DMS 273 treated with DMSO at 0.1 percent for 48 hours (cell line): Measurements from ENCODE around the gene STON2.

Experiments
- DNase-seq: peaks from one replicate; lab custom pipeline; 2025; lab: John Stamatoyannopoulos, UW

Gene STON2

DNA sequence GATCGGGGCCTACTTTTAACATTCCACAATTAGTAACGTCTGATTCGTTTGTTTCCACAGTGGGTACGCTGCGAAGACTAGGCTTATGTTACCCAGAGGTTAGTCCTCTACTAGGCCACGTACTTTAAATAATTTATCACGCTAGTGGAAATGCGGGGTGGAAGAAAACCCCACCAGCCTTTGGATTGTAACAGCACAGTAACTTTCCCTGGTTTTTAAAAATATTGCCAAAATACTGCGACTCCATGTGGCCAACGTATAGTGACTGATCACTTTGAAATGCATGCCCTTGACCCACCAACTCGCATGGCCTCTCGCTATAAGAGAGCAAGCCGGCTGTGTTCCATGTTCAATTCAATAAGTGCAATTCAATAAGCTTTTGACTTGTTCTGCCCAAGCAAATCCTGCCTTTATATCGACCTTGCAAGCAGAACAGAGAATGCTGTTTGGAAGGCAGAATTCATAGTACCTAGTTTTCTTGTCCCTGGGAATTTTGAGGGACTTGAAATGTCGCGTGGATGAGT lies 178.5 kb downstream of the STON2 start:
- no peak for DNase-seq

GRCh38 chr14:81220830-81221578 lies 179.1 kb downstream of the STON2 start, which contains the start of gene GTF2A1:
GTF2A1 (minus strand) TSS chr14:81220959; CDS start chr14:81220518, 441 bp downstream.
- peak; percentile 97 for DNase-seq

GRCh38 chr14:81220580-81220829 lies 179.6 kb downstream of the STON2 start:
- DNase-seq: no peak

- no peak for DNase-seq
These were observed 180.2 kb downstream of the STON2 start for GRCh38 chr14:81219759-81220579.

DNA sequence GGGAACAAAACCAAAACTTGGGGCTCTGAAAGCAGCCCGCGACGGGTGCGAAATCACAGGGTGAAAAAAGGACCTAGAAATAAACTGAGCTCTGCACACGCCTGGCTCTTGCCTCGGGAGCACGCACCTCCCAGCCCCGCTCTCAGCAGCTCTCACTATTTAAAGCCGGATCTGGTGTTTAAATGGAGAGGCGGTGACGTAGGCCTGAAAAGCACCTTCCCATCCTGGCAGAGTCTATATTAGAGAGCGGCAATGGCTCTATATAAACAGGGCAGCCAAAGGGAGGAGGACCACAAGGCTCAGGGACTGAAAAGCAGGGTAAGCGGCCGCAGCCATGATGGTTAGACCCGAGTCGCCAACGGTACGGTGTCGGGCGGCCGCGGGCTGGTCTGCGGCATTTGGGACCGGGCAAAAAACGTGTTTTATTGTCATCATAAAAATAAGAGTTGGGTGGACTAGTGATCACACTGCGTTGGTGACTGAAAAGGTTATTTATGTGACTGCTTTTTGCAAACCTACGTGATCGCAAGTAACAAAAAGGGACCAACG lies 180.8 kb downstream of the STON2 start:
- DNase-seq: peak; percentile 97

DNA sequence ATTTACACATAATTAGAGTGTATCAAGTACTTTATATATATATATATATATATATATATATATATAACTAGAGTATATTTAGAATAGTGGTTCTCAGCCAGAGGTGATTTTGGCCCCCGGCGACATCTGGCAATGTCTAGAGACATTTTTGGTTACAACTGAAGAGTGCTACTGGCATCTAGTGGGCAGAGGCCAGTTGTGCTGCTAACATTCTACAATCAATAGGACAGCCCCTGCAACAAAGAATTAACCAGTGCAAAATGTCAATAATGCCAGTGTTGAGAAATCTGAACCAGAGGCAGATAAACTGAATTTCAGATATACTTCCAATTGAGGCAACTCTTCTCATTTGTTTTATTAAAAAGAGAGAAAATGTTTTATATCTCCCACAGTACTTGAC lies 188.3 kb downstream of the STON2 start:
- no peak for DNase-seq
